Kidney (tissue), 14 donors: Measurements from ENCODE around the gene CES1. TPM values are rescaled to one million over a fixed set of nuclear protein-coding genes. Genes with fewer than 3 reads are reported as not detected.
"Not testable (repeated sequence)": the region's sequence is repeated elsewhere in the genome, so short reads cannot be mapped to it uniquely, and the experiment has no call there.

ENCODE experiments used
- DNase-seq, 5 donors: peaks; one replicate each; pipeline ENCODE4 v3.0.0-alpha.2; 2013 to 2020
- FAIRE-seq: peaks from 2 replicates; lab custom pipeline; 2012; peaks lifted over from hg19 to GRCh38; lab: Jason Lieb, UNC
- H3K27ac ChIP-seq, 2 donors: one replicate each; pipeline ENCODE4 v1.7.0; 2013; ENCODE audit warnings: low read depth in 2 of 2, low read length in 2 of 2, inconsistent platforms in 1 of 2
- H3K27me3 ChIP-seq: one replicate; pipeline ENCODE4 v1.7.1; 2013; ENCODE audit warnings: low read length, inconsistent platforms; ENCODE audit not compliant: control insufficient read depth, insufficient read depth
- H3K36me3 ChIP-seq, 3 donors: one replicate each; pipeline versions ENCODE4 v1.7.0 to v1.7.1; 2013; ENCODE audit warnings: low read length in 3 of 3, control low read depth in 1 of 3, inconsistent platforms in 1 of 3; ENCODE audit not compliant: insufficient read depth in 3 of 3, control insufficient read depth in 2 of 3
- H3K4me1 ChIP-seq, 3 donors: one replicate each; pipeline versions ENCODE4 v1.7.0 to v1.7.1; 2013; ENCODE audit warnings: low read length in 3 of 3, inconsistent platforms in 1 of 3, low read depth in 1 of 3; ENCODE audit not compliant: control insufficient read depth in 2 of 3, insufficient read depth in 2 of 3
- H3K4me3 ChIP-seq, 3 donors: one replicate each; pipeline versions ENCODE4 v1.7.0 to v1.8.1; 2013; ENCODE audit warnings: low read length in 3 of 3, control low read depth in 1 of 3, inconsistent platforms in 1 of 3
- H3K9ac ChIP-seq, 3 donors: one replicate each; pipeline versions ENCODE4 v1.7.0 to v1.7.1; 2013; ENCODE audit warnings: low read length in 3 of 3, control low read depth in 1 of 3, inconsistent platforms in 1 of 3
- H3K9me3 ChIP-seq, 3 donors: one replicate each; pipeline versions ENCODE4 v1.7.0 to v1.7.1; 2013; ENCODE audit warnings: low read length in 3 of 3, control low read depth in 1 of 3, inconsistent platforms in 1 of 3; ENCODE audit not compliant: control insufficient read depth in 2 of 3, insufficient read depth in 1 of 3
- intact Hi-C: fragments of 100-400 bp; cut with DNase I; formaldehyde crosslinking; loops from one replicate; pipeline ENCODE4 v1.11.1; 2022
- polyA plus RNA-seq: library from polyadenylated mRNA; stranded (reverse); fragments of 350-450 nt; fragmentation: Illumina TruSeq; extraction: RNeasy Lipid Tissue Mini Kit (QIAGEN cat#74804); gene quantifications from one replicate; pipeline ENCODE4 v1.2.3, GENCODE V29; 2014; ENCODE audit warnings: low read depth, low replicate concordance; ENCODE audit not compliant: insufficient read depth
- total RNA-seq: library from RNA; stranded (reverse); fragmentation: NEBNext Ultra II Directional; extraction: Animal tissue kit (Norgen Biotek cat#: 25700); gene quantifications from one replicate; pipeline ENCODE4 v1.2.1, GENCODE V29; 2021
- TF ChIP-seq, protein P1 (sequence below): IDR thresholded peaks from 3 replicates; pipeline ENCODE4 v1.5.1; 2012; ENCODE audit warnings: mild to moderate bottlenecking, moderate library complexity, borderline replicate concordance; ENCODE audit not compliant: insufficient read depth; ENCODE audit errors: extremely low read depth
- donor health status: control.
- donor health status: control.
- donor health status: control.
- donor health status: control.
- donor health status: control.
- donor health status: DM: yes; HTN: yes; CAD: no.
- donor health status: Normal renal cell carcinoma (clear cell type).

The CES1 gene
- total and polyA plus RNA-seq, 2 donors from 2014 or later, result 5.9 to 11.9 TPM

GRCh38 chr16:55821210-55821609 lies 11.7 kb downstream of the CES1 start:
- intact Hi-C loops, result no loop called here
- no peaks in the 10 kb centered on the region for H3K4me1 ChIP-seq
- H3K27me3 ChIP-seq, result no peaks in the 10 kb centered on the region
- H3K9me3 ChIP-seq, result no peaks in the 10 kb centered on the region
- H3K4me3 ChIP-seq, result no peak overlapping the region
- DNase-seq, result no peak
- no peak overlapping the region for H3K9ac ChIP-seq
- TF ChIP-seq, protein P1, sequence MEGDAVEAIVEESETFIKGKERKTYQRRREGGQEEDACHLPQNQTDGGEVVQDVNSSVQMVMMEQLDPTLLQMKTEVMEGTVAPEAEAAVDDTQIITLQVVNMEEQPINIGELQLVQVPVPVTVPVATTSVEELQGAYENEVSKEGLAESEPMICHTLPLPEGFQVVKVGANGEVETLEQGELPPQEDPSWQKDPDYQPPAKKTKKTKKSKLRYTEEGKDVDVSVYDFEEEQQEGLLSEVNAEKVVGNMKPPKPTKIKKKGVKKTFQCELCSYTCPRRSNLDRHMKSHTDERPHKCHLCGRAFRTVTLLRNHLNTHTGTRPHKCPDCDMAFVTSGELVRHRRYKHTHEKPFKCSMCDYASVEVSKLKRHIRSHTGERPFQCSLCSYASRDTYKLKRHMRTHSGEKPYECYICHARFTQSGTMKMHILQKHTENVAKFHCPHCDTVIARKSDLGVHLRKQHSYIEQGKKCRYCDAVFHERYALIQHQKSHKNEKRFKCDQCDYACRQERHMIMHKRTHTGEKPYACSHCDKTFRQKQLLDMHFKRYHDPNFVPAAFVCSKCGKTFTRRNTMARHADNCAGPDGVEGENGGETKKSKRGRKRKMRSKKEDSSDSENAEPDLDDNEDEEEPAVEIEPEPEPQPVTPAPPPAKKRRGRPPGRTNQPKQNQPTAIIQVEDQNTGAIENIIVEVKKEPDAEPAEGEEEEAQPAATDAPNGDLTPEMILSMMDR, result no peak
- no peak overlapping the region for H3K27ac ChIP-seq
- no peaks in the 10 kb centered on the region for H3K36me3 ChIP-seq
- no peak for FAIRE-seq

GRCh38 chr16:55820615-55821014 lies 12.3 kb downstream of the CES1 start:
- no peak for FAIRE-seq
- no peak overlapping the region for H3K27ac ChIP-seq
- no peak for DNase-seq
- intact Hi-C loops, result no loop called here
- H3K27me3 ChIP-seq, result no peaks in the 10 kb centered on the region
- H3K36me3 ChIP-seq, result no peaks in the 10 kb centered on the region
- no peaks in the 10 kb centered on the region for H3K9me3 ChIP-seq
- no peak overlapping the region for H3K9ac ChIP-seq
- TF ChIP-seq, protein P1, result no peak
- H3K4me1 ChIP-seq, result no peaks in the 10 kb centered on the region
- no peak overlapping the region for H3K4me3 ChIP-seq

DNA sequence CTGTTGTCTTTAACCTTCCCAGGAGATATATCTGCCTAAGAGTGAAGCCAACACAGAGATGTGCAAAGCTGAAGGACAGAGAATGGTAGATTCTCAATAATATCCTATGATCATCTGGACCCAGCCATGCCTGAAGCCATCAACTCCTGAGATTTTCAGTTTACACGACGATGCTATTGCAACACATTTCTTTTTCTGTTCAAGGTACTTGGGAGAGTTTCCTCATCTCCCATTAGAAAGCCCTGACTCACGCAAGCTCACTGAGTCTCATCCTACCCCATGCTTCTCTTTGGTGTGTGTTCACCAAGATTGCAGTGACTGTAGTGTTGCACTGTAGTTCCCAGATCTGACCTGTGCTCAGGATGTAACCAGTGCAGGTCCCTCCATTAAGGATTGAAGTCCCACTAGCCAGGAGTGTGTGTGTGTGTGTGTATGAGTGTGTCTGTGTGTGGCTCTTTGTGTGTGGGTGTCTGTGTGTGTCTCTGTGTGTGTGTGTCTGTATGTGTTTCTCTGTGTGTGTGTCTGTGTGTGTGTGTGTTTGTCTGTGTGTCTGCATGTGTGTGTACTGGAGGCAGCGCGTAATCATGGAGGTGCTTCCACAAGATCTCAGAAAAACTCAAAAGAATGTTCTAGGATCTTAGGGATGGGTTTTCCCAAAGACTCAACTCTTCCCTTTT lies 15.5 kb downstream of the CES1 start:
- Histone ChIP-seq H3K27me3 (no peaks in the 10 kb centered on the region), H3K36me3 (no peaks in the 10 kb centered on the region), H3K9me3 (no peaks in the 10 kb centered on the region), H3K4me3 (no peak overlapping the region), H3K9ac (no peak overlapping the region), H3K4me1 (no peaks in the 10 kb centered on the region), H3K27ac (no peak overlapping the region)
- FAIRE-seq (no peak), DNase-seq (no peak)
- intact Hi-C loops, result no loop called here
- TF ChIP-seq, protein P1, result no peak

DNA sequence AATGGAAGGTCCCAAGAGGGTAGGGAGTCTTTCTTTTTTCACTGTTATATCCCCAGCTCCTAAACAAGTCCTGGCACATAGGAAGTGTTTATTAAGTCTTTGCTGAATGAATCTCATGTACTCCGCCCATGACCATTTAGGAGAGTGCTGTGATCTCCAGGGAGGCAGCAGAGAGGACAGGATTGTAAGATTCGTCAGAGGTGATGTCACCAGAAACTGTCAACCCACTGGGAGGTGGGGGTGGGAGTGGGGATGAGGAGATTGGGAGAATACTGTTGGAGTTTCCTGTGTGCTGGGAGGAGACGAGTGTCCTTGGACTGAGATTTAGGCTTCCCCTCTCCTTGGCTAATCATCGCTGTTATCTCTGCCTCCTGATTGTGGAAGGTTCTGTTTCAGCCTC lies 16.7 kb downstream of the CES1 start:
- FAIRE-seq, H3K36me3 ChIP-seq, H3K4me3 ChIP-seq, H3K4me1 ChIP-seq, DNase-seq, H3K9ac ChIP-seq, intact Hi-C loops, H3K27me3 ChIP-seq, H3K27ac ChIP-seq, H3K9me3 ChIP-seq: not testable (repeated sequence)
